ENCODE data around the gene CFAP43.

The CFAP43 gene

GRCh38 chr10:104232613-104233102 lies 494 bp upstream of the CFAP43 start:
- Histone ChIP-seq H3K4me3 (ENCODE audit: low read length) (peak overlapping the region; percentile 83), H3K27me3 (ENCODE audit: insufficient read depth, low read length) (no peaks in the 10 kb centered on the region), H3K9me3 (ENCODE audit: low read length) (no peaks in the 10 kb centered on the region), H3K4me1 (ENCODE audit: insufficient read depth, low read length) (peaks cover 7% of the 10 kb centered on the region), H2AFZ (ENCODE audit: low read depth, low read length) (peak overlapping the region; percentile 98), H3K36me3 (ENCODE audit: insufficient read depth, low read length) (no peaks in the 10 kb centered on the region)

DNA sequence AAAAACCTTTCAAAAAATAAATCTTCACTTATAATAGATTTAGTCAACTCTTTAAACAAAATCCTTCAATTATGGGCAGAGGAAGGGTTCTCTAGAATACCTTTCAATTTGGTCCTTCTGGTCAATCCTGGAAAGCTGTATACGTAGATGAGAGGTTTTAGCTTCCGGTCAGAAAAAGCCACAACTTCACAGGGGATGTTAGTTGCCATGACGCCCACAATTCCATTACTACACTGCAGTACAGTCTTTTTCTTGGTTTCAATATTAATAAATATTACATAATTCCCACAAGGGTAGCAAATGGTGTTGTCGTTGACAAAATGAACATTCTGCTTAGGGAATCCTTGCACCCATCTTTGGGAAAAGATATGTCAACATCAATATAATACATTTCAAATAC lies 1.7 kb downstream of the CFAP43 start:
- Histone ChIP-seq H3K4me3 (ENCODE audit: low read length) (no peak overlapping the region), H3K27me3 (ENCODE audit: insufficient read depth, low read length) (no peaks in the 10 kb centered on the region), H3K4me1 (ENCODE audit: insufficient read depth, low read length) (peaks cover 7% of the 10 kb centered on the region), H3K9me3 (ENCODE audit: low read length) (no peaks in the 10 kb centered on the region), H2AFZ (ENCODE audit: low read depth, low read length) (no peak overlapping the region), H3K36me3 (ENCODE audit: insufficient read depth, low read length) (no peaks in the 10 kb centered on the region)

GRCh38 chr10:104223304-104223703 lies 8.9 kb downstream of the CFAP43 start:
- Histone ChIP-seq H3K4me3 (ENCODE audit: low read length) (no peak overlapping the region), H3K27me3 (ENCODE audit: insufficient read depth, low read length) (no peaks in the 10 kb centered on the region), H3K9me3 (ENCODE audit: low read length) (no peaks in the 10 kb centered on the region), H3K36me3 (ENCODE audit: insufficient read depth, low read length) (no peaks in the 10 kb centered on the region), H2AFZ (ENCODE audit: low read depth, low read length) (no peak overlapping the region), H3K4me1 (ENCODE audit: insufficient read depth, low read length) (no peaks in the 10 kb centered on the region)

DNA sequence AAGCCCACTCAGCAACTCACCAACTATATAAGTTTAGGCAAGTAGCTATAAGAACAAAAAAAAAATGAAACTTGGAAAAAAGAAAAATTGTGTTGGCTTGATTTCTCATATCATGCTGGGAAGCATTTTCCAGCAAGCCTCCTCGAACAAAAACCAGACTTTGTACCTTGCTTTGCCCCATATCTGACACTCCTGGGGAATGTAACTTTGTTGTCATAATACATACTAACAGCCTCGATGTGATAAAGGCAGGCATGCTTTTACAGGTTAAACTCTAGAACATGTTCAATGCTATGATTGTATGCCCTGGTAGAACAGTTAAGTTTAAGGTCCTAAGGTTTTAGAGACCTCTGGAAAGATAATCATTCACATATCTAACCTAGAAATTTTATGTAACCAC lies 11.6 kb downstream of the CFAP43 start:
- H3K27me3 ChIP-seq (ENCODE audit: insufficient read depth, low read length): no peaks in the 10 kb centered on the region
- H3K4me3 ChIP-seq (ENCODE audit: low read length): no peak overlapping the region
- H3K4me1 ChIP-seq (ENCODE audit: insufficient read depth, low read length): no peaks in the 10 kb centered on the region
- H3K9me3 ChIP-seq (ENCODE audit: low read length): no peaks in the 10 kb centered on the region
- no peak overlapping the region for H2AFZ ChIP-seq (ENCODE audit: low read depth, low read length)
- no peaks in the 10 kb centered on the region for H3K36me3 ChIP-seq (ENCODE audit: insufficient read depth, low read length)

DNA sequence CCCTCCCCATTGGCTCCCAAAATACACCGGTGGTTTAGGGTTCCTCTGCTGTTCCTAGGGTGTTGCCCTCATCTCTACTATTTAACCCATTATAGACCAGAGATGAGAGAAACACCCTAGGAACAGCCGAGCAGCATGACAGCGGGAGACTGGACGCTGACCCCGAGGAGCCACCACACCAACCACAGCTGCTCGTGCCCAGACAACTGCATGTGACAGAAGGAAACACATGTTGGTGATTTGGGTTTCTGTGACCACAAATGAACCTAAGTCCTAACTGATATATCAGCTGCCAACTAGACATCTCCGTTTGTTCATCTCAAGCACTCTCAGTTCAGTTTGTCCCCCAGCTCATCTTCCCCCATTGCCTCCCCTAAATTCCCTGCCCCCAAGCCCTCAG lies 13.4 kb downstream of the CFAP43 start:
- Histone ChIP-seq H3K4me3 (ENCODE audit: low read length) (no peak overlapping the region), H2AFZ (ENCODE audit: low read depth, low read length) (no peak overlapping the region), H3K9me3 (ENCODE audit: low read length) (no peaks in the 10 kb centered on the region), H3K36me3 (ENCODE audit: insufficient read depth, low read length) (no peaks in the 10 kb centered on the region), H3K27me3 (ENCODE audit: insufficient read depth, low read length) (no peaks in the 10 kb centered on the region), H3K4me1 (ENCODE audit: insufficient read depth, low read length) (no peaks in the 10 kb centered on the region)

DNA sequence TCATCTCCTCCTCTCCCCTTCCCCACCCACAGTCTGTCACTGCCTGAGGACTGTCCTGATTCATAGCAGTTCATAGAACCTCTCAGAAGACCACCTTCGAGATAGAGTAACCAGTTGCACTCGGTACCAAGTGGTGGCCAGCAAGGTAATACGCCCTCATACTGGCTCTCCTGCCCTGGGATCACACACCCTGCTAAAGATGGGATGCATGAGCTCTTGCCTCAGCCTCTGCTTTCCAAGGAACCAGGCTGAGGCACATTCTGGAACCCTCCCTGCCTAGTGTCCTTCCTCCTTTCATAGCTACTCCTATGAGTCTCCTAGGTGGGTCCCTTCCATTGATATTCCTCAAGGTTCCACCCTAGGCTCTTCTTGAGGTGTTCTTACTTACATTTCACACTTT lies 15.5 kb downstream of the CFAP43 start:
- Histone ChIP-seq H2AFZ (ENCODE audit: low read depth, low read length) (no peak overlapping the region), H3K36me3 (ENCODE audit: insufficient read depth, low read length) (no peaks in the 10 kb centered on the region), H3K4me1 (ENCODE audit: insufficient read depth, low read length) (no peaks in the 10 kb centered on the region), H3K9me3 (ENCODE audit: low read length) (no peaks in the 10 kb centered on the region), H3K4me3 (ENCODE audit: low read length) (no peak overlapping the region), H3K27me3 (ENCODE audit: insufficient read depth, low read length) (no peaks in the 10 kb centered on the region)

GRCh38 chr10:104209575-104210198 lies 22.5 kb downstream of the CFAP43 start:
- H3K9me3 ChIP-seq (ENCODE audit: low read length): no peaks in the 10 kb centered on the region
- no peak overlapping the region for H2AFZ ChIP-seq (ENCODE audit: low read depth, low read length)
- no peaks in the 10 kb centered on the region for H3K36me3 ChIP-seq (ENCODE audit: insufficient read depth, low read length)
- H3K4me1 ChIP-seq (ENCODE audit: insufficient read depth, low read length): no peaks in the 10 kb centered on the region
- no peaks in the 10 kb centered on the region for H3K27me3 ChIP-seq (ENCODE audit: insufficient read depth, low read length)
- H3K4me3 ChIP-seq (ENCODE audit: low read length): no peak overlapping the region

DNA sequence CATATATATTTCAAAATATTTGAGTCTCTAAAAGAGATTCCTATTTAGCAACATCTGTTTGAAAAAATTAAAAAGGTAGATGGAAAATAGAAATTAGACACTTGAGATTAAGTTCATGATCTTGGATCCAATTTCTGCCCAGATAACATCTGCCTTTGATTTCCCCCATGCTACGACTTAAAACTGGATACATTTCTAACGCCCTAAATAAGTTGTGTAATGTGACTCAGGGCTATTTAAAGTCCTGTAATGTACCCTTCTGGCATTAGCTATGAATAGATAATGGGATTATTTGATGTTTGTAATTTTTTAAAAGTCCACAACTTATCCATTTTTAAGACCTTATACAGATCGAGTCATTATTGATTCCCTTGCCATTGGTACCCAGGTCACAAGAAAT lies 23.4 kb downstream of the CFAP43 start:
- no peaks in the 10 kb centered on the region for H3K4me1 ChIP-seq (ENCODE audit: insufficient read depth, low read length)
- no peak overlapping the region for H3K4me3 ChIP-seq (ENCODE audit: low read length)
- no peaks in the 10 kb centered on the region for H3K27me3 ChIP-seq (ENCODE audit: insufficient read depth, low read length)
- H3K9me3 ChIP-seq (ENCODE audit: low read length): peaks cover 3% of the 10 kb centered on the region
- no peaks in the 10 kb centered on the region for H3K36me3 ChIP-seq (ENCODE audit: insufficient read depth, low read length)
- no peak overlapping the region for H2AFZ ChIP-seq (ENCODE audit: low read depth, low read length)

DNA sequence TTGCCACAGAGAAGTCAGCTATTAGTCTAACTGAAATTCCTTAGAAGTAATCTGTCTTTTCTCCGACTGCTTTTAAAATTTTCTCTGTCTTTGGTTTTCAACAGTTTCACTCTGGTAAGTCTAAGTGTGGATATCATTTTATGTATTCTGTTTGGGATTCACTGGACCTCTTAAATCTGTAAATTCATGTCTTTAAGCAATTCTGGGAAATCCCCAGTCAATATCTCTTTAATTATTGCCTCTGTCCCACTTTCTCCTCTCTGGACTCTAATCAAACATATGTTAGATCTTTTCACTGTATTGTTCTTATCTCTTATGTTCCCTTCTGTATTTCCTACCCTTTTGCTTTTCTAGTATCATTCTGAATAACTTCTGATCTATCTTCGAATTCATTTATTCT lies 29.9 kb downstream of the CFAP43 start:
- H3K4me3 ChIP-seq (ENCODE audit: low read length): no peak overlapping the region
- H3K36me3 ChIP-seq (ENCODE audit: insufficient read depth, low read length): no peaks in the 10 kb centered on the region
- H2AFZ ChIP-seq (ENCODE audit: low read depth, low read length): no peak overlapping the region
- no peaks in the 10 kb centered on the region for H3K4me1 ChIP-seq (ENCODE audit: insufficient read depth, low read length)
- H3K9me3 ChIP-seq (ENCODE audit: low read length): peaks cover 3% of the 10 kb centered on the region
- H3K27me3 ChIP-seq (ENCODE audit: insufficient read depth, low read length): no peaks in the 10 kb centered on the region

- Histone ChIP-seq H3K9me3 (ENCODE audit: low read length) (peaks cover 3% of the 10 kb centered on the region), H3K4me3 (ENCODE audit: low read length) (no peak overlapping the region), H3K36me3 (ENCODE audit: insufficient read depth, low read length) (no peaks in the 10 kb centered on the region), H2AFZ (ENCODE audit: low read depth, low read length) (no peak overlapping the region), H3K27me3 (ENCODE audit: insufficient read depth, low read length) (no peaks in the 10 kb centered on the region), H3K4me1 (ENCODE audit: insufficient read depth, low read length) (no peaks in the 10 kb centered on the region)
Measured at GRCh38 chr10:104201636-104202035, 30.5 kb downstream of the CFAP43 start.

- Histone ChIP-seq H3K4me3 (ENCODE audit: low read length) (no peak overlapping the region), H3K9me3 (ENCODE audit: low read length) (peaks cover 3% of the 10 kb centered on the region), H2AFZ (ENCODE audit: low read depth, low read length) (no peak overlapping the region), H3K36me3 (ENCODE audit: insufficient read depth, low read length) (no peaks in the 10 kb centered on the region), H3K4me1 (ENCODE audit: insufficient read depth, low read length) (no peaks in the 10 kb centered on the region), H3K27me3 (ENCODE audit: insufficient read depth, low read length) (no peaks in the 10 kb centered on the region)
Measured at GRCh38 chr10:104199567-104199966, 32.6 kb downstream of the CFAP43 start.

DNA sequence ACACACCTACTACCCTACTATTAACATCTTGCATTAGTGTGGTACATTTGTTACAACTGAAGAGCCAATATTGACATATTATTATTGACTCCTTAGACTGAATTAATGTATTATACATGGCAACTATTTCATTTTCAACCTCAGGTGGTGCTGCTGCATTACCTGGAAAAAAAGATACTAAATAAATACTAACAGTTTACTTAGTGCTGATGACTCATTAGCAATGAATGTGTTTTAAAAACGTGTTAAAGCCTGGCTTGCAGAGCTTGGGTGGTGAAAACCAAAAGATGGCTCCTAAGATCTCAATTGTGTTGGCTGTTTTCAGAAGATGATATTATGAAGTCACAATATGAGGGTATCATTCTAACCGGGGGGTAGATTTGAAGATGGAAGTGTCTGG lies 34.8 kb downstream of the CFAP43 start:
- Histone ChIP-seq H3K4me3 (ENCODE audit: low read length) (no peak overlapping the region), H3K9me3 (ENCODE audit: low read length) (no peaks in the 10 kb centered on the region), H3K27me3 (ENCODE audit: insufficient read depth, low read length) (no peaks in the 10 kb centered on the region), H2AFZ (ENCODE audit: low read depth, low read length) (no peak overlapping the region), H3K4me1 (ENCODE audit: insufficient read depth, low read length) (no peaks in the 10 kb centered on the region), H3K36me3 (ENCODE audit: insufficient read depth, low read length) (no peaks in the 10 kb centered on the region)

DNA sequence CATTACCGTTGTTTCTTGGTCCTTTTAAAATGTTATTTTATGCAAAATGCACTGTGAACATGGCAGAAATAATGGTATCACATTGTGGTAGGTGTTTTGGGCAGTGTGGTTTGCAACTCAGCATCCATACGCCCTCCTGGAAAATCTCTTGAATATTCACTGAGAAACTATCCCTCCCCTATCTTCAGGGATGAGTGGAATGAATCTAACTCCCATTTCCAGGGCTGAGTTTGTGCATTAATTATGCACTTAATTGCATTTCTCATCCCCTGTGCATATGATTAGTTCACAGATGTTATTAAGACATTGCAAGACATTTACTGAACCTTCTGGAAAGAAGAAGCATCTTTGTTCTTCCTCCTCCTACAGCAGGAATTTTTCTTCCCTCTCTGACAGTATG lies 36.5 kb downstream of the CFAP43 start:
- no peaks in the 10 kb centered on the region for H3K36me3 ChIP-seq (ENCODE audit: insufficient read depth, low read length)
- H3K4me1 ChIP-seq (ENCODE audit: insufficient read depth, low read length): no peaks in the 10 kb centered on the region
- no peak overlapping the region for H2AFZ ChIP-seq (ENCODE audit: low read depth, low read length)
- H3K27me3 ChIP-seq (ENCODE audit: insufficient read depth, low read length): no peaks in the 10 kb centered on the region
- no peaks in the 10 kb centered on the region for H3K9me3 ChIP-seq (ENCODE audit: low read length)
- H3K4me3 ChIP-seq (ENCODE audit: low read length): no peak overlapping the region

DNA sequence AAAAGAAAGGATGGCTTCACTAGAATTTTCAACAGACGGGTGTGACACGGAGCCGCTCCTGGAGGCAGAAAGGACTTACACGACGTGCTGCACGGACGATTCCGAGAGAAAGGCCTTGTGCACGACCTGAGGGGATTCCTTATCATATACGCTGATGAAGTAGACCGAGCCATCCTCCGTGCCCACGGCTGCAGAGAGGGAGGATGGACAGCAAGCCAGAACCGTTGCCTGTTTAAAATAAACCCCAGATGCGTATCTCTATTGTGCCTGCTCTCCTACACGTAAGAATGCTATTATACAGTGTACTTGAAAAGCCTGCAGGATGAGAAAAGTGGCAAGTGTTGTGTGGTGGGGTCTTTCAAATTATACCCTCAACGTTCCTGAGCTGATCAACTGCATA lies 38.4 kb downstream of the CFAP43 start:
- Histone ChIP-seq H3K27me3 (ENCODE audit: insufficient read depth, low read length) (no peaks in the 10 kb centered on the region), H3K4me3 (ENCODE audit: low read length) (no peak overlapping the region), H3K9me3 (ENCODE audit: low read length) (no peaks in the 10 kb centered on the region), H3K4me1 (ENCODE audit: insufficient read depth, low read length) (no peaks in the 10 kb centered on the region), H3K36me3 (ENCODE audit: insufficient read depth, low read length) (no peaks in the 10 kb centered on the region), H2AFZ (ENCODE audit: low read depth, low read length) (no peak overlapping the region)
